GM18511 (cell line): ENCODE results near the gene SORL1-AS1.
A peak's percentile ranks its signal among the peaks of the same experiment; 100 is the strongest.
"Not testable (repeated sequence)": the region's sequence is repeated elsewhere in the genome, so short reads cannot be mapped to it uniquely, and the experiment has no call there.

Source experiments
- ATAC-seq: cut with Tn5 transposase; IDR thresholded peaks from one replicate; pipeline ENCODE4 v1.9.1; 2021; ENCODE audit warnings: mild to moderate bottlenecking, moderate library complexity; ENCODE audit not compliant: unreplicated experiment

SORL1-AS1 gene

DNA sequence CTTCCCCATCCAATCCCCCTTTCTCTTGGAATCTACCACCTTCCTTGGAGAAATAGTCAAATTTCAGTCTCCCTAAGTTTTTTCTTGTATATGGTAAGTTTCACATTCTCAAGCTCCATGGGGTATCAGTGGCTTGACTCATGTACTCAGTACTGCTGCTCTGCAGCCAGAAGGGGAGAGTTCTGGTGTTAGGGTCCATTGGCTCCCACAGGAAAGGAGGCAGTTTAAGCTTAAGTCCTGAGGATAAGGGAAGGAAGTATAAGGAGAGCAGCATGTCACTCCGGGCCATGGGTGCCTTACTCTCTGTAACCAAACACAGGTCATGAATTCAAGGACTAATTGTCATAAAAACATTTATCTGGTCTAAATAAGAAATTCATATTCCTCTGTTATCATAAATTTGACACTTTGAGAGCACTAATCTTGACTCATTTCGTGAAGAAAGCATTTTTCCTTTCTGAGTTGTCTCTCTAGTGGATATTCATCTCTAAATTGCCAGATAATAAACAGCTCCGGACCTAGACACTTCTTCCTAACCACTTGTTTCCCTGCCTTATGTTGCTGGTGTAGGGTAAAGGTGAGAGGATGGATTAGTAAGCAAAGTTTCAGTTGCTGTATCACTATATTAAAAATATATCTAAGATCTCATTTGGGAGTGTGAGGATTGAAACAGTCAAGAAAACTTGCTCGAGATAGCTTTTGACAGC lies 20.8 kb downstream of the SORL1-AS1 start:
- no peak for ATAC-seq

DNA sequence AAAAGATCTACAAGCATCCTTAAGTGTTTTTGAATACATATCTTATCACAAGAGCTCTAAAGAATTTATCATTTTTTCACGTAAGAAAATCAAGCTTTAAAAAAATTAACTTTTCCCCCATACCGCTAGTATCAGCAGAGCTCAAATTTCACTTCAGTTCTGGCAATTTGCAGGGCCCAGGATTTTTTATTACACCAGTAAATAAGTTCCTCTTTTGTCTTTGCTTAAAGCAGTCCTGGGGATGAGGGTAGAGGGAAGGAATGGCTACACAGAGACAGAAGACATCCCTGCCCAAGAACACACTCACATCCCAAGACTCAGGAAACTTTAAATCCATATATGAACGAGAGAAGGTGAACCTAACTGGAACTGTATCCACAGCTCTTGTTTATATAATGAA lies 23.2 kb downstream of the SORL1-AS1 start:
- ATAC-seq, result no peak

DNA sequence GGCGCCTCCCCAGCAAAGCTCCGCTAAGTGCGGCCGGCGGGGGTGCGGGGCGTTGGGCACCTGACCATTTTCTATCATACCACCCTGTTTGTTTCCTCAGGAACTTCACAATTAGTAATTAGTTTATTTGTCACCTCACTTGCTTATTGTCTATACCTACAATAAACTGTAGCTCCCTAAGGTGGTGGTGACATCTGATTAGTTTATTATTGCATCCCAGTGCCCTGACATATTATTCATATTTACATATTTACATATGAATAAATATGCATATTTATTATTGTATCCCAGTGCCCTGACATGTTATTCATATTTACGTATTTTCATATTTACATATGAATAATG lies 25.4 kb downstream of the SORL1-AS1 start:
- ATAC-seq, result no peak

DNA sequence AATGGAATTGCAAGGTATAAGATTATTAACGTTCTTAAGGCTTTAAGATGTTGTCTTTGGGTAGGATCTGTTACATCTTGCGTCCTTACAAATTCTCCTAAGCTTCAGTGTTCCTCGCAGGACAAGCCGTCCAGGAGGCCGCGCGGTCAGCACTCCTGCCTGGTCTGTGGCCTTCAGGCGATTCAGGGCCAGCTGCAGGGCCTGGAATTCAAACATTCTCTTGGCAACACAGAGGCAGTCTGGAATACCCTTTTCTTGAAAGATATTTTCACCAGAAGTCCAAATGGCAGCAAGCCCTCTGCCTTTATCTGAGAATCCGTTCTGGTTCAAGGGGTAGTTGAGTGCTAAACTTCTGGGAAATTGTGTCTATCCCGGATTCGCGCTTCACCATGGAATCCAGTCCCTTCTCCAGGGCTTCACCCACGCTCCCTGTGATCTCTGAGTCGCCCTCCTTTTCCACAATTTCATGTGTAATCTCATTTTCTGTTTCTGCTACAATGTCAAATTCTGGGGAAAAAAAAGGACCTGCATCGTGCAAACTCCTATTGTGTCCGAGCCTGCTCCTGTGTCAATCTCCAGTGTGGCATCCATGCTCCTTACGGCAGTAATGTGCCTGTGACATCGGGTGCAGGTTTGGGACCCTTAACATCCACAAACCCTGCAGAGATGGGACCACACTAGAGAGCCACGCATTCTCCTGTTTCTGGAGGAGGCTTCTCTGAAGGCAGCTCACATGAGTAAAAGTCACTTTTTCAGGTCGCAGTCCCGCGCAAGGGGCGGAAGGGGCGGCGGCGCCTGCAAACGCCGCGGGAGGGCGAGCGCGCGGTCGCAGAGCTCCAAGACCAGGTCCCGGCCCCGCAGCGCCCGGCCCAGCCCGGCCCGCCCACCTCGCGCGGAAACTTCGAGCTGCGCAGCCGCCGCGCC lies 26.0 kb downstream of the SORL1-AS1 start:
- no peak for ATAC-seq

DNA sequence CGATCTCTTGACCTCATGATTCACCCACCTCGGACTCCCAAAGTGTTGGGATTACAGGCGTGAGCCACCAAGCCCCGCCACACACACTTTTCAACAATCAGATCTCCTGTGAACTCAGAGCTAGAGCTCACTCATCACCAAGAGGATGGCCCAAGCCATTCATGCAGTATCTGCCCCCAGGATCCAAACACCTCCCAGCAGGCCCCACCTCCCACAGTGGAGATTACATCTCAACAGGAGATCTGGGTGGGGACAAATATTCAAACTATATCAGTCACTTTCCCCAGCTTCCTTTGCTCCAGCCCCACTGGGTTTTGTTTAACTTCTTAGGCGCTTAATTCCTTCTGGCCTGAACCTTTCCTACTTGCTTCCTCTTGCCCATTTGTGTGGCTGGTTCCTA lies 26.9 kb downstream of the SORL1-AS1 start:
- no peak for ATAC-seq

DNA sequence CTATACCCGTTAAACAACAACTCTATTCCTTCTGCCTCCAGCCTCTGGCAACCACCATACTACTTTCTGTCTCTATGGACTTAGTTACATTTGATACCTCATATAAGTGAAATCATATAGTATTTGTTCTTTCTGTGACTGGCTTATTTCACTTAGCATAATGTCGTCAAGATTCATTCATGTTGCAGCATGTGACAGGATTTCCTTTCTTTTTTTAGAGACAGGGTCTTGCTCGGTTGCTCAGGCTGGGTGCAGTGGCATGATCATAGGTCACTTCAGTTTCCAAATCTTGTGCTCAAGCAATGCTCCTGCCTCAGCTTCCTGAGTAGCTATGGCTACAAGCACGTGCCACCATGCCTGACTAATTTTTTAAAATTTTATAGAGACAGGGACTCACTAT lies 30.1 kb downstream of the SORL1-AS1 start:
- peak; percentile 51 for ATAC-seq

DNA sequence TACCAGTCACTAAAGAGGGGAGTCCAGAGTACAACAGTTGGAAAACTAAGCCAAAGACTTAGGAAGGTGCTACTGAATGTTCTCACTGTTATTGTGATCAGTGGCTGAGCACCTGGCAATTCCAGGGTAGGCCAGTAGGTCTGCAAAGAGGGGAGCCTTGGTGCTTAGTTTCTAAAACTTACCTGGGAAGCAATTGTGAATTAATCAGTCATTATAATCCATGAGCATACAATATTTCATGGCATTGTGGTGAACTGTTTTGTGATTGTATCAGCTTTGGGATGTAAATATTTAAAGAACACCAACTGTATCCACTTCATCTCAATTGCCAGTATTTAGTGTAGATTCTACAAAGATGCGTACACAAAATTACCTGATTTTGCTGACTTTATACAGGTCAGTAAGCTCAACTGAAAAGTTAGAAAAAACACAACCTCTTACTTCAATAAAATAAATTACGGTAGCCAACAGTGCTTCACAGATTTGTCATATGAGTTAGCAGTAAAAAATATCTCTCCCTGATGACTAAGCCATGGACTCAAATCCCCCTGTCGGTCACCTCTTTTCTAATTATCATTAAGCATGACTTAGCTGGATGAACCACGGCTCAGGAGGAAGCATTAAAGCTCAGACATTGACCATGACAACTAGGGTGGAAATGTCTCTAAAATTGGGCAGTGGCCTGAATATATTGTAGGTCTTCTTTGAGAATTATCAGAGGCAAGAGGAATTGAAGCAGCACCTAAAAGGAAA lies 31.4 kb downstream of the SORL1-AS1 start:
- no peak for ATAC-seq

DNA sequence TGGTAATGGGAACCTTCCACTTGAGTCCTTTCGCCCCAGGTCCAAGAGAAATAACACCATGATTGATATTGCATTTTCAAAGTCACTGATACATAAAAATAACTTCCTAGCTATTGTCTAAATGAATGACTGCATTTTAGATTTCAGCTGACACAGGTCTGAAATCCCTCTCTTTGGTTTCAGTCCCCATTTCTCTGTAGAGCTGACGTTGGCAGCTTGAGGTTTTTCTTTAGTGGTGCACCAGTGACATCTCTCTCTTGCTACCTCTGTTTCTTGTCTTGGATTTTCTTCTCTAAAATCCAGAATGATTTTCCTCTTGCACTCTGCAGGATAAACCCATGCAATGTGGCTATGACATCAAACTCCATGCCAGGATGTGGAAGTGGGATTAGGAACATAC lies 32.4 kb downstream of the SORL1-AS1 start:
- ATAC-seq, result no peak

DNA sequence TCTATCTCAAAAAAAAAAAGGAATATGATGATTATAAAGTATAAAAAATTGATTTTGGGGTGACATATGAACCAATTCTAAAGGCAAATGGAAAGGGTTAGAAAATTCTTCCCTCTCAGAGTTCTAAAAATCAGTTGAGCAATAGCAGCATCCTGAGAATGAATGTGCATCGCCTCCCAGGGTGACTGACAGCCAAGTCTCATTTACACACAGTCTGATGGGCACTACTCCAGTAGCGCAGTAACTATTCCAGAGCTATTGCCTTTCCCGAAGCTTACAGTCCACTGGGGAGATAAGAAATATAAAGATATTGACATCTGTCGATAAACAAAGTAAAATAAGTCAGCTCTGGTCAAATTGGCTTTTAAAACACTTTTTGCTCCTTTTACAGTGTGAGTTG lies 32.9 kb downstream of the SORL1-AS1 start:
- no peak for ATAC-seq

DNA sequence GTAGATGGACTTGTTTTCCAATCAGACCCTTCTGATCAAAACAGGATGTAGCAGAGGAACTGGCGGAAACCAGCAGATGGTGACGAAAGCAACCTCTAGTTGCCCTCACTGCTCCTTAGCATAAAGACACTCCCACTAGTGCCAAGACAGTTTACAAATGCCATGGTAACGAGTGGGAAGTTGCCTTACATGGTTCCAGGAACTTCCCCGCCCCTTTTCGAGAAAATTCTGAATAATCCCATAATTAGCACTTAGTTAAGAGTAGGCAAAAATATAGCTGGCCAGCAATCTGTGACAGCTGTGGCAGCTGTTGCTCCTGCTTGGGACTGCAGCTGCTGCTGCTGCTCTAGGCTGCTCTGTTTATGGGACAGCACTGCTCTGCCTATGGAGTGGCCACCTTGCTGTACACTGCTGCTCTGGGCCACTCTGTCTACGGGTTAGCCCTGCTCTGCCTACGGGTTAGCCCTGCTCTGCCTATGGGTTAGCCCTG lies 34.1 kb downstream of the SORL1-AS1 start:
- no peak for ATAC-seq

DNA sequence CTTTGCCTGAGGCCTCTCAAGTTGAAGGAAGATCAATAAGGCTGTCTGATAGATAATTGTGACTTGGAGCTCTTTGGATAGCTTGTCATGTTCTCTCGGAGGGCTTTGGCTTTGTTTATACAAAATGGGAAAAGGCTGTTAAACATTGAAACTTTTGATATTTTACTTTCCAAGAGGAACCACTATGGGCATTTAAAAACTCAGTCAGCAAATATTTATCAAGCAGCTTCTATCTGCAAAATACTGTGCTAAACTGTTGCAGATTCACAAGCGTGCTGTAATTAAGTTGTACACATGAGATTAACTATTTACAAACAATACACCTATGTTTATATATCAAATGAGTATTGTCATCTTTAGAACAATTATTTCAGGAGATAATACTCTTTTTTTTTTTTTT lies 35.2 kb downstream of the SORL1-AS1 start:
- ATAC-seq, result no peak

DNA sequence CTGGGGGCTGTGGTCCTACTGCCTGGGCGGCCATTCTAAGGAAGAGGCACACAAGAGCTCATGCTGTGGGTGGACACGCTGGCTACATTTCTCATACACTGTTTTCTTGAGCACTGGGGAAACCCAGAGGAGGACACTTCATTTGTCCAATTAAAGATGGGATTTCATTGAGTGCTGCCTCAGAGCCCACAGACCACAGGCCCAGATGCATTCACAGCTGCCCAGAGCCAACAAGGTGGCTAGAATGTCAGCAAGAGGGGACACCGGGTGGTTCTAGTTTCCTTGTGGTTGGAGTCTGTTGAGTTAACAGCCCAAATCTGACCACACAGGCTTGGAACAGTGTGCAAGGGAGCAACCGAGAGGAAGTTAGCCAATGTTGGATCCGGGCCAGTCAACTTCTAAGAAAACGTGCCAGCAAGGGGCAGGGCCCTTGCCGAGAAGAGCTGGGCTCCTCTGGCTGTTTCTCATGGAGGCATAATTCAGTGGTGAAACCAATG lies 35.7 kb downstream of the SORL1-AS1 start:
- peak; percentile 78 for ATAC-seq

DNA sequence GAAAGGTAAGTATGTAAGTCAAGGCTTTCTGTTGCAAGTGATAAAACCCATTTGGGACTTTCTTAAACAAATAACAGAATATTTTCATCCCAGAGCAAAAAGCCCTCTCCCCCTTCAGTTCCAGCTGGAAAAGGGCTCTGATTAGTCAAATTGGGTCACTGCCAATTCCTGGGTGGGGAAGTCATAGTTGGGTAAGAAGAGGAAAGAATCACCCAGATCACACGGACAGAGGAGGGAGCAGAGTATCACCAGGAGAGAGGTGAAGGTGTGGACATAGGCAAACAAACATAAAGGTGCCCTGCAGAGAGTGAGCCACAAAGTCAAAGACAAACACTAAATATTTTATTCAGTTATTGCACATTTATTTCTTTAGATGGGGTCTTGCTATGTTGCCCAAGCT lies 36.9 kb downstream of the SORL1-AS1 start:
- ATAC-seq, result no peak

DNA sequence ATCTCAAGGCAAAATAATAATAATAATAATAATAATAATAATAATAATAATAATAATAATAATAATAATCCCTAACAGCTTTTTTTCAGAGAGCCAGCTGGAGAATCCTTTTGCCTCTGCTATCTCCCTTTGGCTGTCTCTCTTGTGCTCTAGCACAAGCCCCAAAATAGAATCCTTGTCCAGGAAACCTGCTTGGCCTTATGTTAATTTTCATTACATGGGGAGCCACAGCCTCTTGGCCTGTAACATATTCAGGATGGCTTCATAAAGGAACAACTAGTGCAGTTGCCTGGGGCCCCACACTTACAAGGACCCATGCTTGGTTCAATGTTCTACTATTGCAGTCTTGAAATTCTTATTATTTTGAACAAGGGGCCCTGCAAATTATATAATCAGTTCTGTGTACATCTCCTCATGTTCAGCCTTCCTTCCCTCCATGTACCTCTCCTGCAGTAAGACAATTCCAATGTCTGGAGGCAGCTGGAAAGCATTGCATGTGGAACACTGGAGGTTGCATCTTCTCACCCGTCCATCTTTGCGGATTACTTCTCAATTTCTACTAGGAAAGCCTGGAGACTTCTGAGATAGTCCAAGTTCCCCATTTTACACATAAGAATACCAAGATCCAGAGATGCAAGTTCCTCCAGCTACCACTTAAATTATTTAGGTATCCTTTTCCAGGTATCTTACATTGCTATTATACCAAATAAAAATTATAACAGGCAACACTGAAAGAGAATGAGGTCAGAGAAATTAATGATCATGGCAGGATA lies 38.4 kb downstream of the SORL1-AS1 start:
- no peak for ATAC-seq

DNA sequence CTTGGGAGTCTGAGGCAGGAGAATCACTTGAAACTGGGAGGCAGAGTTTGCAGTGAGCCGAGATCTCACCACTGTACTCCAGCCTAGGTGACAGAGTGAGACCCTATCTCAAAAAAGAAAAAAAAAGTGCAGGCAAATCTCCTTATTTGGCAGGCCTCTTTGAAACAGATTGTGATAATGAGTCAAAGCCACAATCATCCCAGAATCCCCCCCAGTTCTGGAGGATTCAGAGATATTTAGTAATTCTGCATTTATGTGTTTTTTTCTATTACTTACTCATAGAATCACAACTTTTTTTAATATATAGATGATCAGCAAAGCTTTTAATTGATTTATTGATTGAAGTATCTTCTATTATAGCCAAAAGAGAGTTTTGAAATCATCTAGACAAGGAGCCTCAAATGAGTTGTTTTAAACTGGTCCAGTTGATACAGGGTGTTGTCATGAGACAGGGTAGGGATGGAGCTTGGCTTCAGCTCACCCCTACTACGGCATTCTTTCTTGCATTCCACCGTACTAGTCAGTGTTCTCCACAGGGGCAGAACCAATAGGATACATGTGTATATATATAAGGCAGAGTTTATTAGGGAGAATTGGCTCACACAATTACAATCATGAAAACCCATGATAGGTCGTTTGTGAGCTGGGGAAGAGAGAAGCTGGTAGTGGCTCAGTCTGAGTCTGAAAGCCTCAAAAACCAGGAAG lies 39.9 kb downstream of the SORL1-AS1 start:
- ATAC-seq, result no peak

DNA sequence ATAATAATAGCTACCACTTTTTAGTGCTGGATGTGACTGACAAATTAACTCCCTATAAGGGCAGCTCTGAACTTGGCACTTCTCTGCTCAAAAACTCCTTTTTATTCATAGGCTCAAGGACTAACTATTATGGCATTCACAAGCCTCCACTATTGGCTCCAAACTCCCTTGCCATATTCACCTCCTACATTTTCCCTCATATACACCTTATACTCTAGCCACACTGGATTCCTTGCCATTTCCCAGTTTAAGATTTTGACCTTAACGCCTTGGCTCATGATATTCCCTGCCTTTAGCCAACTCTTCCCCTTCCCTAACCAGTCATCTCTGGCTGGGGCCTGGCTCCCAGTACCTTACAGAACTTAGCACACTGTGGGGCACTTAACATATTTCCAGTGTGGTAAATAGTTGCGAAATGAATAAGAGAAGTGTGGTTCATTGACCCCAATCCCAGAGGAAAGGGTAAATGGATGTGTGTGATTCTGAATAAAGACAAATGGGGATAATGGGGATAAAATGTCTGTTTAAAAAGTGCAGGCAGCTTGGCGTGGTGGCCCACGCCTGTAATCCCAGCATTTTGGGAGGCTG lies 40.7 kb downstream of the SORL1-AS1 start:
- no peak for ATAC-seq

DNA sequence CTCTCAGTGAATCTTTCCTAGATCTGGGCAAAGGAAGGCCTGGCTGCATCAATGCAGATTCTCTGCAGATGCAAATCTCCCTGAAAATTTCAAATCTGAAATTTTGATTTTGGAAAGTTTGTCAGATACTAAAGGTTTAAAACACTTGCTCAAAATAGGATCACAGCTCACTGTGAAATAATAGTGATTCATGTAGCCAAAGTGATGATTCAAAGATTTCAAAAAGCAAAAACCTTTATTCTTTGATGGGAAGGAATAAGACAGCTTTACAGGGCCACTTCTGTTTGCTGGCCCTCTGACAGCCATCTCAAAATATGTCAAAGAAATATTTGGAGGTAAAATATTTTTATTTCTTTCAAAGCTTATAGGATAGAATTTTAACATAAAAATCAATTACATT lies 41.4 kb downstream of the SORL1-AS1 start:
- ATAC-seq, result not testable (repeated sequence)

DNA sequence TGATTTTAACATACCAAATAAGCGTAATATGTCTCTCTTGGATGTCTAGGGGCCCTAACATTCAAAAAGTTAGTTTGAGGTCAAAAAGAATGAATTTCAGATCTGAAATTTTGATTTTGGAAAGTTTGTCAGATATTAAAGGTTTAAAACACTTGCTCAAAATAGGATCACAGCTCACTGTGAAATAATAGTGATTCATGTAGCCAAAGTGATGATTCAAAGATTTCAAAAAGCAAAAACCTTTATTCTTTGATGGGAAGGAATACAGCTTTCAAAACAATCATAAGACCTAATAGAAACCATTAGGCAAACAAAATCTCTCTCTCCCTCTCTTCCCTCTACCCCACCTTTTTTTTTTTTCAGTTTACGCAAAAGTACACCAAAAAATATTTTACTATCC lies 42.7 kb downstream of the SORL1-AS1 start:
- ATAC-seq, result not testable (repeated sequence)

DNA sequence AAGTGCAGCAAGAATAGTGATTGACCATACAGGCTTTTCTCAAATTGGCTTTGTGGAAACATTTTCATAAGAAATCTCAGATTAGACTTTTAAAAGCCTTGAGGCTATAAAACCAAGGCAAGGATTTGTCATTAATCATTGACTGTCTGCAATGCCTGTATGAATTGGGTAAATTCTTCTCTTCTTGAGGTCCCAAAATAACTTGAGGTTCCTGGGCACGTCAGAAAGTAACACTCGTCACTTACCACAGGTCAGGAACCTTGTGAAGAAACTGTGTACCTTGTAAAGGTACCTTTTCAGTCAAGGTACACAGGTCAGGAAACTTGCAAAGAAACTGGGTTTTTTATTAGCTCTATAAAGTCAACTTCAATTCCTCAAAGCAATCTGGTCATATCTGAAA lies 43.9 kb downstream of the SORL1-AS1 start:
- no peak for ATAC-seq

DNA sequence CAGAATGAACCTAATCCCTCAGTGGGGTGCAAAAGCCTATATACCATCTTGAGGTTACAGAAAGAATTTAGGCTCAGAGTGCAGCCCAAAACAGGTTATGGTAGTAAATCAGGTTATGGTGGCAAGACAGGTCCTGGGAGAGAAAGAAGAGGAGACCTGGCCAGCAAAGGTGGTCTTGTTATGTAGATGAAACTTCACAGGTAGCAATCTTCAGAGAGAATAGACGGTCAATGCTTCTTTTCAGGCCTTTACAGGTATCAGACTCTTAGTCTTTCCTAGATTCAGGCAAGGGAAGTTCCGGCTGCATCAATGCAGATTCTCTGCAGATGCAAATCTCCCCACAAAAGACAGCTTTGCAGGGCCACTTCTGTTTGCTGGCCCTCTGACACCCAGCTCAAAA lies 46.5 kb downstream of the SORL1-AS1 start:
- ATAC-seq, result no peak
